Thymus (tissue), 11 donors: ENCODE results near the gene HECW1. TPM values are rescaled to one million over a fixed set of nuclear protein-coding genes. Genes with fewer than 3 reads are reported as not detected.
"Not testable (repeated sequence)": the region's sequence is repeated elsewhere in the genome, so short reads cannot be mapped to it uniquely, and the experiment has no call there.

Experiments used
- DNase-seq, 9 donors: peaks; one replicate each; pipeline ENCODE4 v3.0.0-alpha.2; 2013; ENCODE audit warnings: low spot score in 9 of 9, low read depth in 6 of 9, missing footprints in 1 of 9
- H3K27ac ChIP-seq, 2 donors: one replicate each; pipeline ENCODE4 v1.5.1; 2013; ENCODE audit warnings: control low read depth in 1 of 2, low read depth in 1 of 2, low read length in 1 of 2, mild to moderate bottlenecking in 1 of 2, moderate library complexity in 1 of 2
- H3K27me3 ChIP-seq, 2 donors: one replicate each; pipeline ENCODE4 v1.5.1; 2013; ENCODE audit warnings: low read length in 1 of 2; ENCODE audit not compliant: control insufficient read depth in 2 of 2, insufficient read depth in 1 of 2
- H3K36me3 ChIP-seq, 2 donors: one replicate each; pipeline ENCODE4 v1.5.1; 2013; ENCODE audit warnings: low read length in 1 of 2, mild to moderate bottlenecking in 1 of 2, moderate library complexity in 1 of 2; ENCODE audit not compliant: control insufficient read depth in 2 of 2, insufficient read depth in 2 of 2
- H3K4me1 ChIP-seq, 2 donors: one replicate each; pipeline ENCODE4 v1.5.1; 2013; ENCODE audit warnings: low read length in 2 of 2; ENCODE audit not compliant: control insufficient read depth in 2 of 2, insufficient read depth in 2 of 2
- H3K4me3 ChIP-seq, 2 donors: one replicate each; pipeline ENCODE4 v1.5.1; 2013; ENCODE audit warnings: low read length in 2 of 2, control low read depth in 1 of 2, mild to moderate bottlenecking in 1 of 2
- H3K9me3 ChIP-seq, 2 donors: one replicate each; pipeline ENCODE4 v1.5.1; 2013; ENCODE audit warnings: low read length in 1 of 2, mild to moderate bottlenecking in 1 of 2; ENCODE audit not compliant: control insufficient read depth in 2 of 2, insufficient read depth in 1 of 2
- WGBS: extraction: QIAGEN DNeasy Blood & Tissue Kit; methylation state at CpG from one replicate; pipeline ENCODE4 v1.1.7; 2013; 5-methylcytosine and 5-hydroxymethylcytosine counted together
- polyA plus RNA-seq: library from polyadenylated mRNA; stranded (reverse); fragments of 200-250 nt; gene quantifications from one replicate; pipeline ENCODE4 v1.2.3, GENCODE V29; 2013
- total RNA-seq: library from RNA; stranded (reverse); fragments of 120-200 nt; gene quantifications from one replicate; pipeline ENCODE4 v1.2.4, GENCODE V29; 2013
- donor health status: healthy.

Gene HECW1
- total and polyA plus RNA-seq, 2 donors: 0.05 to 0.23 TPM

DNA sequence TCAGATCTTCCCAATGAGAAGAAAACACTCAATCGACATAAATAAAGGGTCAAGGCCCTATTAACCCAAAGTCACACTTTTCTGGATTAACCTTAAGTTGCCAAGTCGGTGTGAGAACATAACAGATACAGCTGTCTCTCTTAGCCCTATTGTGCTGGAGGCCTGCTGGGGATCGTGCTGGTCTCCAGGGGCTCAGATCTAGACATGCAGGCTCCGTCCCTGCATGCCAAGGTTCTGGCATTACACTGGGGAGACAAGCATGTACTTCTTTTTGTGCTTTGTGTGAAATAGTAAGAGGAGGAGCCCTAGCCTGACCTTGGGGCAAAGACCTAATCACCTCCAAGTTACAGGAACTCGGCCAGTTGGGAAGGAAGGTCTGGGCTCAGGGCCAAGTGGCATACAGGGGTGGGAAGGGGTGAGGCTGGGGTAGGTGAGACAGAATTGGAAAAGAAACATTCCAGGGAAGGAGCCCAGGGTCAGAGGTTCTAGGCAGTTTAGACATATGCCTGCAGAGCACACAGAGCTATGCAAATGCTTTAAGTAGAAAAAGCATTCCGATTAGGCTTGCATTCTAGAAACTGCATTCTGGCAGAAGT is 216.4 kb downstream of the HECW1 start:
- Histone ChIP-seq H3K4me3 (no peak overlapping the region), H3K9me3 (no peaks in the 10 kb centered on the region), H3K36me3 (no peaks in the 10 kb centered on the region), H3K27me3 (no peaks in the 10 kb centered on the region), H3K4me1 (no peaks in the 10 kb centered on the region), H3K27ac (no peak overlapping the region)
- 83% methylated on average over 6 of the region's 6 CpGs for WGBS
- DNase-seq: no peak

DNA sequence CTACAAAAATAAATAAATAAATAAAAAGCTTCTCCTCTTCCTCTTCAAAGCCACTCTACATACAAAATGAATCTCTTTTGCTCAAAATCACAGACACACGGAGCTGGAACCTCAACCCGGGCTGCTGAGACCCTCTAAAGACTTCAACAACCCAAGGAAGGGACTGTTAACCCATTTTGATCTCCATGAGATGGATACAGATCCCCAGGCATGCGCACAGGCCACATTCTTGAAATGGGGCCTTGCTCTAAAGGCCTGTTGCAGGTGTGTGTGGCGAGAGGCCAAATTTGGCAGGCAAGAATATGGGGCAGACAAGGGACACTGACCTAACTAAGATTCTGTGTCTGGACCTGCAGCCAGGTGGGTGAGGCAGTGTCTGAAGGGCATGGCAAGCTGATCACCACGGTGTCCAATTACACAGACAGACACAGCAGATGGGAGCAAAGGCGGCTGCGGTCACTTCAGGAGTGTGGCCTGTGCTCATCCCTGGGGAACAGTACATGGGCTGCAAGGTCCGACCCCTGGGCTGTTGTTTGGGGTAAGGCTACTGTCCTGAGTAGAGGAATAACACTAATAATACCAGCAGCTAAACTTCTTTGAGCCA is 219.8 kb downstream of the HECW1 start:
- H3K4me3 ChIP-seq: no peak overlapping the region
- H3K4me1 ChIP-seq: no peaks in the 10 kb centered on the region
- DNase-seq: no peak
- no peak overlapping the region for H3K27ac ChIP-seq
- H3K9me3 ChIP-seq: no peaks in the 10 kb centered on the region
- 89% methylated on average over 8 of the region's 8 CpGs for WGBS
- H3K36me3 ChIP-seq: no peaks in the 10 kb centered on the region
- no peaks in the 10 kb centered on the region for H3K27me3 ChIP-seq

DNA sequence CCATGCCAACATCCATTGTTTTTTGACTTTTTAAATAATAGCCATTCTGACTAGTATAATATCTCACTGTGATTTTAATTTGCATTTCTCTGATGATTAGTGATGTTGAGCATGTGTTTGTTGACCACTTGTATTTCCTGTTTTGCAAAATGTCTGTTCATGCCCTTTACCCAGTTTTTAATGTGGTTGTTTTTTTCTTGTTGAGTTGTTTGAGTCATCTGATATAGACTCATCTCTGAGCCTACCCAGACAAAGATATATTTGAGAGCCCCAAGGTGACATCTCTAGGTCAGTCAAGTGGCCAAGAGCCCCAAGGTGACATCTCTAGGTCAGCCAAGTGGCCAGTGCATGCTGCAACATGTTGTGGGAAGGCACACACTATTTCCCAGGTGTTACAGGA is 224.7 kb downstream of the HECW1 start:
- no peaks in the 10 kb centered on the region for H3K36me3 ChIP-seq
- H3K27ac ChIP-seq: no peak overlapping the region
- no peaks in the 10 kb centered on the region for H3K9me3 ChIP-seq
- DNase-seq: no peak
- H3K4me1 ChIP-seq: no peaks in the 10 kb centered on the region
- no peaks in the 10 kb centered on the region for H3K27me3 ChIP-seq
- no peak overlapping the region for H3K4me3 ChIP-seq

DNA sequence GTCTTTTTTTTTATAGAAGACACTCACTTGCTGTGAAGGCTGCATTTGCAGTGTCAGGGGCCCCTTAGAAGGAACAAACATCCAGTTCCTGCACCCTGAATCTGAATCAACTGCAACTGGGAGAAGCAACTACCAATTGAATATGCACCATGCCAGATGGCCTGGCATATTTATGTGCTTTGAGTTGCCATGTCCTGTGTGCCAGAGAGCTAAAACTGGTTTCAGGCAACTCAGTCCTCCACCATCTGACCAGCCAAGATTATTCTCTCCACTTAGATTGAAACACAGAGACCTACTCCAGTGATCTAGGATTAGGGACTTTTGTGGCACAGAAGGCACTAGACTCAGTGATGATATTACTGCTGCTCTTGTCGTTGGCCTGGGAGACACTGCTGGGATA is 225.4 kb downstream of the HECW1 start:
- H3K4me3 ChIP-seq: no peak overlapping the region
- no peaks in the 10 kb centered on the region for H3K4me1 ChIP-seq
- H3K9me3 ChIP-seq: no peaks in the 10 kb centered on the region
- H3K27ac ChIP-seq: no peak overlapping the region
- H3K36me3 ChIP-seq: no peaks in the 10 kb centered on the region
- WGBS: 89% methylated on average over 1 of the region's 1 CpG
- DNase-seq: no peak
- H3K27me3 ChIP-seq: no peaks in the 10 kb centered on the region

DNA sequence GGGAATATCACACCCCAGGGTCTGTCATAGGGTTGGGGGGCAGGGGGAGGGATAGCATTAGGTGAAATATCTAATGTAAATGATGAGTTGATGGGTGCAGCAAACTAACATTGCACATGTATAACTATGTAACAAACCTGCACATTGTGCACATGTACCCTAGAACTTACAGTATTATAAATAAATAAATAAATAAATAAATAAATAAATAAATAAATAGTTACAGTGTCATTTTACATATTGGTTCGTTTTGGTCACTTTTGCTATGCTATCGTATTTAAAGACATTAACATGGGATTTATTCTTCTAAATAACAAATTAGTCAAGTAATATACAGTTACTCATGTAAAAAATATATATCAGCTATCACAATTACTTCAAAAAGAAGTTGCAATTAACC is 228.7 kb downstream of the HECW1 start:
- Histone ChIP-seq H3K27me3 (no peaks in the 10 kb centered on the region), H3K27ac (no peak overlapping the region), H3K36me3 (no peaks in the 10 kb centered on the region), H3K9me3 (no peaks in the 10 kb centered on the region), H3K4me3 (no peak overlapping the region), H3K4me1 (no peaks in the 10 kb centered on the region)
- 96% methylated on average over 2 of the region's 2 CpGs for WGBS
- no peak for DNase-seq

DNA sequence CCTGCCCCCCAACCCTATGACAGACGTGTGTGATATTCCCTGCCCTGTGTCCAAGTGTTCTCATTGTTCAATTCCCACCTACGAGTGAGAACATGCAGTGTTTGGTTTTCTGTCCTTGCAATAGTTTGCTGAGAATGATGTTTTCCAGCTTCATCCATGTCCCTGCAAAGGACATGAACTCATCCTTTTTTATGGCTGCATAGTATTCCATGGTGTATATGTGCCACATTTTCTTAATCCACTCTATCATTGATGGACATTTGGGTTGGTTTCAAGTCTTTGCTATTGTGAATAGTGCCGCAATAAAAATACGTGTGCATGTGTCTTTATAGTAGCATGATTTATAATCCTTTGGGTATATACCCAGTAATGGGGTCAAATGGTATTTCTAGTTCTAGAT is 231.0 kb downstream of the HECW1 start:
- DNase-seq, H3K27ac ChIP-seq, H3K4me3 ChIP-seq, H3K27me3 ChIP-seq, H3K4me1 ChIP-seq, H3K9me3 ChIP-seq, H3K36me3 ChIP-seq: not testable (repeated sequence)
- 92% methylated on average over 4 of the region's 4 CpGs for WGBS

DNA sequence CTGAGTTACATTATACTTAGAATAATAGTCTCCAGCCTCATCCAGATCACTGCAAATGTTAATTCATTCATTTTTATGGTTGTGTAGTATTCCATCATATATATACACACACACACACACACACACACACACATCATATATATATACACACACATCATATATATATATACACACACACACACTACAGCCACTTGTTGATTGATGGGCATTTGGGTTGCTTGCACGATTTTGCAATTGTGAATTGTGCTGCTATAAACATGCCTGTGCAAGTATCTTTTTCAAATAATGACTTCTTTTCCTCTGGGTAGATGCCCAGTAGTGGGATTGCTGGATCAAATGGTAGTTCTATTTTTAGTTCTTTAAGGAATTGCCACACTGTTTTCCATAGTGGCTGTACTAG is 233.2 kb downstream of the HECW1 start:
- not testable (repeated sequence) for H3K27me3 ChIP-seq, H3K4me3 ChIP-seq, DNase-seq, H3K27ac ChIP-seq, H3K36me3 ChIP-seq, H3K9me3 ChIP-seq, H3K4me1 ChIP-seq
- 91% methylated on average over 1 of the region's 1 CpG for WGBS

DNA sequence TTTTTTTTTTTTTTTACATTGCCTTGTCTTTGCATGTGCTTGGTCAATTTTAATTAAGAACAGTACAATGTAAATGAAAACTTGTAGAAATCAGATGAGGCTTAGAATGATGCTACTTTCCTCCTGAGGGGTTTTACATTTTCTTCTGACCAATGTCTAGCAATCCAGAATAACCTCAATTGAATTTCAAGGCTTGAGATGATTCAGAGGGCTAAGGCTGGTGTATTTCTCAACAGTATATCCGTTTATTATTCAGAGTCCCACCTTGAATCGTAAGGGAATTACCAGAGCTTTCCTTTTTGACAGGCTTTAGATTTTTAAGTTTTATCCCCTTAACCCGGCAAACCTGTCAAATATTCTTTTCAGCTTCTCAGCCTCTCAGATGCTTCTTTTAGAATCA is 239.2 kb downstream of the HECW1 start:
- Histone ChIP-seq H3K27me3 (no peaks in the 10 kb centered on the region), H3K27ac (no peak overlapping the region), H3K4me3 (no peak overlapping the region), H3K4me1 (no peaks in the 10 kb centered on the region), H3K36me3 (no peaks in the 10 kb centered on the region), H3K9me3 (no peaks in the 10 kb centered on the region)
- WGBS: 95% methylated on average over 3 of the region's 3 CpGs
- DNase-seq: no peak

DNA sequence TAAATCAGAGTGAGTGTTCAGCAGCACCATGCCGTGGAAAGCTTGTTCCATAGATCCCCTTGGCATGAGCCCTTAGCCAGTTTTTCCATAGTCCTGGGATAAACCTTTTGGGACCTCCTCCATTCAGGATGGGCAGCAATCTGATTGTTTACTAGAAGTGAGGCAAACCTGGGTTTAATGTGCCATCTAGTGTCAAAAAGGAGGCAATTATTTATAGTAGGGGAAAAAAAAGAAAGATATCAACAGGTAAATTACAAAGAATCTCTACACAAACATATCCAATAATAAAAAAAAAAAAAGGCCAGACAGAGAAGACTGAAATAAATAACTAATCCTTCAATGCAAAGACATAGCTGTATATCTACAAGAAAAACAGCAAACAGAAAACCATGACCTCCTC is 241.5 kb downstream of the HECW1 start:
- Histone ChIP-seq H3K4me1 (no peaks in the 10 kb centered on the region), H3K4me3 (no peak overlapping the region), H3K9me3 (no peaks in the 10 kb centered on the region), H3K36me3 (no peaks in the 10 kb centered on the region), H3K27ac (no peak overlapping the region), H3K27me3 (no peaks in the 10 kb centered on the region)
- DNase-seq: no peak
- 100% methylated on average over 1 of the region's 1 CpG for WGBS
